GM12878 (cell line): ENCODE data around the gene PISD. TPM values are rescaled to one million over a fixed set of nuclear protein-coding genes. Genes with fewer than 3 reads are reported as not detected.

Experiments
- ASH2L ChIP-seq: fragments of 300-600, 200-600 bp; sonication (generic); IDR thresholded peaks from 2 replicates; pipeline ENCODE4 v1.6.1; 2017; ENCODE audit warnings: low read depth, mild to moderate bottlenecking, borderline replicate concordance
- CBX5 ChIP-seq: sonication (generic); IDR thresholded peaks from 2 replicates; pipeline ENCODE4 v1.6.1; 2016; ENCODE audit warnings: low read depth, moderate library complexity, mild to moderate bottlenecking, inconsistent platforms
- CREB1 ChIP-seq: IDR thresholded peaks from 2 replicates; pipeline ENCODE4 v1.6.1; 2012; ENCODE audit warnings: low read depth, mild to moderate bottlenecking, inconsistent platforms
- ESRRA ChIP-seq: IDR thresholded peaks from 2 replicates; pipeline ENCODE4 v1.6.1; 2012; ENCODE audit warnings: mild to moderate bottlenecking, low read length, improper control_type of control experiment
- JUNB ChIP-seq: IDR thresholded peaks from 2 replicates; pipeline ENCODE4 v1.6.1; 2016; ENCODE audit warnings: antibody characterized with exemption, mild to moderate bottlenecking
- MTA3 ChIP-seq: IDR thresholded peaks from 2 replicates; pipeline ENCODE4 v1.6.1; 2012; ENCODE audit warnings: low read length, inconsistent platforms, borderline replicate concordance
- MYC ChIP-seq: IDR thresholded peaks from 2 replicates; pipeline ENCODE4 v1.6.1; 2011; ENCODE audit warnings: mild to moderate bottlenecking, low read length, moderate library complexity, inconsistent platforms; ENCODE audit not compliant: insufficient read depth, insufficient replicate concordance, insufficient read length, severe bottlenecking
- NFIC ChIP-seq: IDR thresholded peaks from 2 replicates; pipeline ENCODE4 v1.6.1; 2012; ENCODE audit warnings: low read depth, mild to moderate bottlenecking, inconsistent platforms, low read length, moderate library complexity
- NFYA ChIP-seq: IDR thresholded peaks from 2 replicates; pipeline ENCODE4 v1.6.1; 2011; ENCODE audit warnings: low read depth, mild to moderate bottlenecking, low read length, improper control_type of control experiment, borderline replicate concordance
- RAD21 ChIP-seq: IDR thresholded peaks from 2 replicates; pipeline ENCODE4 v1.6.1; 2011; ENCODE audit warnings: mild to moderate bottlenecking, low read depth, low read length, moderate library complexity; ENCODE audit not compliant: insufficient read depth
- SREBF2 ChIP-seq: IDR thresholded peaks from 2 replicates; pipeline ENCODE4 v1.6.1; 2012; ENCODE audit warnings: mild to moderate bottlenecking, low read length
- YY1 ChIP-seq: IDR thresholded peaks from 2 replicates; pipeline ENCODE4 v1.6.1; 2011; ENCODE audit warnings: low read depth, mild to moderate bottlenecking, low read length
- ZNF207 ChIP-seq: fragments of 450-650 bp; IDR thresholded peaks from 2 replicates; pipeline ENCODE4 v1.6.1; 2014; ENCODE audit warnings: antibody characterized with exemption, mild to moderate bottlenecking, borderline replicate concordance
- polyA plus RNA-seq, 11 experiments: library from polyadenylated mRNA; depleted of rRNA in 4 of 11; unstranded in 6 of 11; stranded (reverse) in 5 of 11; fragments of >200 nt; fragmentation: Nextera tagmentation in 4 of 11; fragmentation: Illumina TruSeq in 1 of 11; extraction: Ambion mirVana in 4 of 11; extraction: Trizol in 1 of 11; gene quantifications; 1 replicate in 1 of 11; 2 replicates in 10 of 11; pipeline versions ENCODE4 v1.2.1 to v1.2.3, GENCODE V29; 2011 to 2016; ENCODE audit warnings: inconsistent platforms in 2 of 11, missing spikeins in 2 of 11, low read depth in 1 of 11
- total RNA-seq, 4 experiments: library from RNA; depleted of rRNA in 3 of 4; stranded (reverse); fragments of >200 nt in 3 of 4; fragmentation: Illumina TruSeq in 1 of 4; extraction: Trizol in 1 of 4; gene quantifications; 2 replicates each; pipeline versions ENCODE4 v1.2.1 to v1.2.3, GENCODE V29; 2013 to 2021
- TF ChIP-seq, protein P1 (sequence below): fragments of 450-650 bp; IDR thresholded peaks from 2 replicates; pipeline ENCODE4 v1.6.1; 2018; ENCODE audit warnings: mild to moderate bottlenecking, low read depth, moderate library complexity; ENCODE audit not compliant: partially characterized antibody
- TF ChIP-seq, protein P2 (sequence below): IDR thresholded peaks from 2 replicates; pipeline ENCODE4 v1.6.1; 2011; ENCODE audit warnings: mild to moderate bottlenecking, low read depth, low read length, moderate library complexity; ENCODE audit not compliant: insufficient replicate concordance
- TF ChIP-seq, protein P3 (sequence below): fragments of 450-650 bp; IDR thresholded peaks from 2 replicates; pipeline ENCODE4 v1.6.1; 2016; ENCODE audit warnings: mild to moderate bottlenecking, moderate library complexity, borderline replicate concordance
- TF ChIP-seq, protein P4 (sequence below): fragments of 450-650 bp; IDR thresholded peaks from 2 replicates; pipeline ENCODE4 v1.6.1; 2017; ENCODE audit warnings: mild to moderate bottlenecking
- TF ChIP-seq, protein P5 (sequence below): fragments of 450-650 bp; IDR thresholded peaks from 2 replicates; pipeline ENCODE4 v1.6.1; 2017; ENCODE audit warnings: antibody characterized with exemption, mild to moderate bottlenecking, moderate library complexity

PISD gene
- total and polyA plus RNA-seq, 10 of the 15 experiments (the other 5 are each of a cell fraction or from before 2014, with no cell fraction given): 25.8 to 62.7 (median 45.8) TPM

DNA sequence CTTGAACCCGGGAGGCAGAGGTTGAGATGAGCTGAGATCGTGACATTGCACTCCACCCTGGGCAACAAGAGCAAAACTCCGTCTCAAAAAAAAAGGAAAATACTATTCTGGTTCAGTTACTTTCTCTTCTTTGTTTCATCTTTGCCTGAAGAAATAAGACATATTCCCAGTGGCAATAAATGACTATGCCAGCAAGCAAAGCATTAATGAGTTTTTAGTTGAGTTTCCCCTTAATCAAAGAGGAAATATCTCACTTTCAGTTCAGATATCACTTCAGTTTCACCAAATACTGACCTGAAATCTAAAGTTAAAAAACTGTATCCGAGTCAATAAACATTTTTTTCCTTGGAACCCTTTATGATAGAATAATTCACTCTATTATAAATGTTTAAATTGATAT lies 10.4 kb downstream of the PISD start (continued):
- no peak for TF ChIP-seq CBX5
- no peak for TF ChIP-seq ZNF207
- TF ChIP-seq, protein P1, sequence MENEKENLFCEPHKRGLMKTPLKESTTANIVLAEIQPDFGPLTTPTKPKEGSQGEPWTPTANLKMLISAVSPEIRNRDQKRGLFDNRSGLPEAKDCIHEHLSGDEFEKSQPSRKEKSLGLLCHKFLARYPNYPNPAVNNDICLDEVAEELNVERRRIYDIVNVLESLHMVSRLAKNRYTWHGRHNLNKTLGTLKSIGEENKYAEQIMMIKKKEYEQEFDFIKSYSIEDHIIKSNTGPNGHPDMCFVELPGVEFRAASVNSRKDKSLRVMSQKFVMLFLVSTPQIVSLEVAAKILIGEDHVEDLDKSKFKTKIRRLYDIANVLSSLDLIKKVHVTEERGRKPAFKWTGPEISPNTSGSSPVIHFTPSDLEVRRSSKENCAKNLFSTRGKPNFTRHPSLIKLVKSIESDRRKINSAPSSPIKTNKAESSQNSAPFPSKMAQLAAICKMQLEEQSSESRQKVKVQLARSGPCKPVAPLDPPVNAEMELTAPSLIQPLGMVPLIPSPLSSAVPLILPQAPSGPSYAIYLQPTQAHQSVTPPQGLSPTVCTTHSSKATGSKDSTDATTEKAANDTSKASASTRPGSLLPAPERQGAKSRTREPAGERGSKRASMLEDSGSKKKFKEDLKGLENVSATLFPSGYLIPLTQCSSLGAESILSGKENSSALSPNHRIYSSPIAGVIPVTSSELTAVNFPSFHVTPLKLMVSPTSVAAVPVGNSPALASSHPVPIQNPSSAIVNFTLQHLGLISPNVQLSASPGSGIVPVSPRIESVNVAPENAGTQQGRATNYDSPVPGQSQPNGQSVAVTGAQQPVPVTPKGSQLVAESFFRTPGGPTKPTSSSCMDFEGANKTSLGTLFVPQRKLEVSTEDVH: no peak
- TF ChIP-seq, protein P2, sequence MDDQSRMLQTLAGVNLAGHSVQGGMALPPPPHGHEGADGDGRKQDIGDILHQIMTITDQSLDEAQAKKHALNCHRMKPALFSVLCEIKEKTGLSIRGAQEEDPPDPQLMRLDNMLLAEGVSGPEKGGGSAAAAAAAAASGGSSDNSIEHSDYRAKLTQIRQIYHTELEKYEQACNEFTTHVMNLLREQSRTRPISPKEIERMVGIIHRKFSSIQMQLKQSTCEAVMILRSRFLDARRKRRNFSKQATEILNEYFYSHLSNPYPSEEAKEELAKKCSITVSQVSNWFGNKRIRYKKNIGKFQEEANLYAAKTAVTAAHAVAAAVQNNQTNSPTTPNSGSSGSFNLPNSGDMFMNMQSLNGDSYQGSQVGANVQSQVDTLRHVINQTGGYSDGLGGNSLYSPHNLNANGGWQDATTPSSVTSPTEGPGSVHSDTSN: no peak
- TF ChIP-seq SREBF2: no peak
- peak; percentile 78 for TF ChIP-seq NFIC
- TF ChIP-seq, protein P3, sequence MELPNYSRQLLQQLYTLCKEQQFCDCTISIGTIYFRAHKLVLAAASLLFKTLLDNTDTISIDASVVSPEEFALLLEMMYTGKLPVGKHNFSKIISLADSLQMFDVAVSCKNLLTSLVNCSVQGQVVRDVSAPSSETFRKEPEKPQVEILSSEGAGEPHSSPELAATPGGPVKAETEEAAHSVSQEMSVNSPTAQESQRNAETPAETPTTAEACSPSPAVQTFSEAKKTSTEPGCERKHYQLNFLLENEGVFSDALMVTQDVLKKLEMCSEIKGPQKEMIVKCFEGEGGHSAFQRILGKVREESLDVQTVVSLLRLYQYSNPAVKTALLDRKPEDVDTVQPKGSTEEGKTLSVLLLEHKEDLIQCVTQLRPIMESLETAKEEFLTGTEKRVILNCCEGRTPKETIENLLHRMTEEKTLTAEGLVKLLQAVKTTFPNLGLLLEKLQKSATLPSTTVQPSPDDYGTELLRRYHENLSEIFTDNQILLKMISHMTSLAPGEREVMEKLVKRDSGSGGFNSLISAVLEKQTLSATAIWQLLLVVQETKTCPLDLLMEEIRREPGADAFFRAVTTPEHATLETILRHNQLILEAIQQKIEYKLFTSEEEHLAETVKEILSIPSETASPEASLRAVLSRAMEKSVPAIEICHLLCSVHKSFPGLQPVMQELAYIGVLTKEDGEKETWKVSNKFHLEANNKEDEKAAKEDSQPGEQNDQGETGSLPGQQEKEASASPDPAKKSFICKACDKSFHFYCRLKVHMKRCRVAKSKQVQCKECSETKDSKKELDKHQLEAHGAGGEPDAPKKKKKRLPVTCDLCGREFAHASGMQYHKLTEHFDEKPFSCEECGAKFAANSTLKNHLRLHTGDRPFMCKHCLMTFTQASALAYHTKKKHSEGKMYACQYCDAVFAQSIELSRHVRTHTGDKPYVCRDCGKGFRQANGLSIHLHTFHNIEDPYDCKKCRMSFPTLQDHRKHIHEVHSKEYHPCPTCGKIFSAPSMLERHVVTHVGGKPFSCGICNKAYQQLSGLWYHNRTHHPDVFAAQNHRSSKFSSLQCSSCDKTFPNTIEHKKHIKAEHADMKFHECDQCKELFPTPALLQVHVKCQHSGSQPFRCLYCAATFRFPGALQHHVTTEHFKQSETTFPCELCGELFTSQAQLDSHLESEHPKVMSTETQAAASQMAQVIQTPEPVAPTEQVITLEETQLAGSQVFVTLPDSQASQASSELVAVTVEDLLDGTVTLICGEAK: no peak
- TF ChIP-seq ASH2L: no peak
- no peak for TF ChIP-seq CREB1
- peak; percentile 68 for TF ChIP-seq JUNB
- TF ChIP-seq, protein P4, sequence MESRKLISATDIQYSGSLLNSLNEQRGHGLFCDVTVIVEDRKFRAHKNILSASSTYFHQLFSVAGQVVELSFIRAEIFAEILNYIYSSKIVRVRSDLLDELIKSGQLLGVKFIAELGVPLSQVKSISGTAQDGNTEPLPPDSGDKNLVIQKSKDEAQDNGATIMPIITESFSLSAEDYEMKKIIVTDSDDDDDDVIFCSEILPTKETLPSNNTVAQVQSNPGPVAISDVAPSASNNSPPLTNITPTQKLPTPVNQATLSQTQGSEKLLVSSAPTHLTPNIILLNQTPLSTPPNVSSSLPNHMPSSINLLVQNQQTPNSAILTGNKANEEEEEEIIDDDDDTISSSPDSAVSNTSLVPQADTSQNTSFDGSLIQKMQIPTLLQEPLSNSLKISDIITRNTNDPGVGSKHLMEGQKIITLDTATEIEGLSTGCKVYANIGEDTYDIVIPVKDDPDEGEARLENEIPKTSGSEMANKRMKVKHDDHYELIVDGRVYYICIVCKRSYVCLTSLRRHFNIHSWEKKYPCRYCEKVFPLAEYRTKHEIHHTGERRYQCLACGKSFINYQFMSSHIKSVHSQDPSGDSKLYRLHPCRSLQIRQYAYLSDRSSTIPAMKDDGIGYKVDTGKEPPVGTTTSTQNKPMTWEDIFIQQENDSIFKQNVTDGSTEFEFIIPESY: no peak
- TF ChIP-seq MTA3: no peak
- no peak for TF ChIP-seq NFYA
- TF ChIP-seq MYC: no peak
- TF ChIP-seq YY1: no peak
- no peak for TF ChIP-seq ESRRA
- TF ChIP-seq RAD21: no peak
- TF ChIP-seq, protein P5, sequence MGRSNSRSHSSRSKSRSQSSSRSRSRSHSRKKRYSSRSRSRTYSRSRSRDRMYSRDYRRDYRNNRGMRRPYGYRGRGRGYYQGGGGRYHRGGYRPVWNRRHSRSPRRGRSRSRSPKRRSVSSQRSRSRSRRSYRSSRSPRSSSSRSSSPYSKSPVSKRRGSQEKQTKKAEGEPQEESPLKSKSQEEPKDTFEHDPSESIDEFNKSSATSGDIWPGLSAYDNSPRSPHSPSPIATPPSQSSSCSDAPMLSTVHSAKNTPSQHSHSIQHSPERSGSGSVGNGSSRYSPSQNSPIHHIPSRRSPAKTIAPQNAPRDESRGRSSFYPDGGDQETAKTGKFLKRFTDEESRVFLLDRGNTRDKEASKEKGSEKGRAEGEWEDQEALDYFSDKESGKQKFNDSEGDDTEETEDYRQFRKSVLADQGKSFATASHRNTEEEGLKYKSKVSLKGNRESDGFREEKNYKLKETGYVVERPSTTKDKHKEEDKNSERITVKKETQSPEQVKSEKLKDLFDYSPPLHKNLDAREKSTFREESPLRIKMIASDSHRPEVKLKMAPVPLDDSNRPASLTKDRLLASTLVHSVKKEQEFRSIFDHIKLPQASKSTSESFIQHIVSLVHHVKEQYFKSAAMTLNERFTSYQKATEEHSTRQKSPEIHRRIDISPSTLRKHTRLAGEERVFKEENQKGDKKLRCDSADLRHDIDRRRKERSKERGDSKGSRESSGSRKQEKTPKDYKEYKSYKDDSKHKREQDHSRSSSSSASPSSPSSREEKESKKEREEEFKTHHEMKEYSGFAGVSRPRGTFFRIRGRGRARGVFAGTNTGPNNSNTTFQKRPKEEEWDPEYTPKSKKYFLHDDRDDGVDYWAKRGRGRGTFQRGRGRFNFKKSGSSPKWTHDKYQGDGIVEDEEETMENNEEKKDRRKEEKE: no peak
